ENCODE data around the gene CFAP20DC. TPM values are rescaled to one million over a fixed set of nuclear protein-coding genes. Genes with fewer than 3 reads are reported as not detected.

The CFAP20DC gene
- total RNA-seq, 1 donor from 2014 or later = 5.4 TPM

DNA sequence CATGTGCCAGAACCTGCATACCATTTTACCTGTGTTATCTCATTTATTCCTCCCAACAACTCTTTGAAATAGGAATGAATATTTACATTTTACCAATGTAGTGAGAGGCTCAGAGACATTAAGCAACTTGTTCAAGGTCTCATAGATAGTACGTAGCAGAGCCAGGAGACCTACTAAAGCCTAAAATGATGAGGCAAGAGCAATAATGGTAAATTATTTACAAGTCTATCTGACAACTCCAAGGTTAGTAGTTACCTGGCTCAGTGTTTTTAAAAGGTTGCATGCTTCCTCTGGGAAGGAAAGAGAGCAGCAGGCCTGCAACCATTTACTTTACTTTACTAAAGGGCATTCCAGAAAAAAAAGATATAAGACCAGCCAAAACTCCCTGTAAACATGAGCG is 103.0 kb downstream of the CFAP20DC start:
- Histone ChIP-seq H3K4me3 (no peak overlapping the region), H3K36me3 (no peaks in the 10 kb centered on the region), H3K27ac (no peak overlapping the region), H3K9me3 (no peaks in the 10 kb centered on the region), H3K27me3 (no peaks in the 10 kb centered on the region), H3K4me1 (no peaks in the 10 kb centered on the region)
- intact Hi-C loops (cut with DNase I) = loop anchor here (10.0 kb wide), 1 partner anchor 1858 kb away; no protein-coding TSS in a partner anchor
- TF ChIP-seq POLR2AphosphoS5 (IDR thresholded peaks at IDR 0.05; ENCODE audit: insufficient read depth in 1 of 2, low read depth in 1 of 2) = no peak
- DNase-seq (ENCODE audit: extremely low spot score in 2 of 2) = no peak

DNA sequence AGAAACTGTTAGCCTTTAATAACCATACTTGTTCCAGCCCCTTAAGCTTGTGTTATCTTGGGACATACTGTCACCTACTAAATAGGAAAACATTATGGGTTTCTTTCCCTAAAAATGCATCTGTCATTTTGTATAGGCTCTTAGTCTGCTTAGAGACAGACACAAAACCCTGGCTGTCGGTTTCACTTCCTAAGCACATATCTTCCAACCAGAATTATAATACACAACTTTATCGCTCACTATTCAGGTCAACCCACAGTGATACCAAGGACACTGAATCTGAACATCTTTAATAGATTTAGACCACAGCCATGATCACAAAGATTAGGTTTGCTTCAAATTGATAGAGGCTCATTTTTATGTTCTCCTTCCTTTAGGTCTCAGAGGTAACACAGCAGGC is 111.8 kb downstream of the CFAP20DC start:
- Histone ChIP-seq H3K9me3 (no peaks in the 10 kb centered on the region), H3K4me1 (no peaks in the 10 kb centered on the region), H3K27me3 (no peaks in the 10 kb centered on the region), H3K36me3 (no peaks in the 10 kb centered on the region), H3K27ac (no peak overlapping the region), H3K4me3 (no peak overlapping the region)
- intact Hi-C loops (cut with DNase I) = no loop called here
- no peak for DNase-seq (ENCODE audit: extremely low spot score in 2 of 2)
- no peak for TF ChIP-seq POLR2AphosphoS5 (IDR thresholded peaks at IDR 0.05; ENCODE audit: insufficient read depth in 1 of 2, low read depth in 1 of 2)
- TF ChIP-seq, protein P1, sequence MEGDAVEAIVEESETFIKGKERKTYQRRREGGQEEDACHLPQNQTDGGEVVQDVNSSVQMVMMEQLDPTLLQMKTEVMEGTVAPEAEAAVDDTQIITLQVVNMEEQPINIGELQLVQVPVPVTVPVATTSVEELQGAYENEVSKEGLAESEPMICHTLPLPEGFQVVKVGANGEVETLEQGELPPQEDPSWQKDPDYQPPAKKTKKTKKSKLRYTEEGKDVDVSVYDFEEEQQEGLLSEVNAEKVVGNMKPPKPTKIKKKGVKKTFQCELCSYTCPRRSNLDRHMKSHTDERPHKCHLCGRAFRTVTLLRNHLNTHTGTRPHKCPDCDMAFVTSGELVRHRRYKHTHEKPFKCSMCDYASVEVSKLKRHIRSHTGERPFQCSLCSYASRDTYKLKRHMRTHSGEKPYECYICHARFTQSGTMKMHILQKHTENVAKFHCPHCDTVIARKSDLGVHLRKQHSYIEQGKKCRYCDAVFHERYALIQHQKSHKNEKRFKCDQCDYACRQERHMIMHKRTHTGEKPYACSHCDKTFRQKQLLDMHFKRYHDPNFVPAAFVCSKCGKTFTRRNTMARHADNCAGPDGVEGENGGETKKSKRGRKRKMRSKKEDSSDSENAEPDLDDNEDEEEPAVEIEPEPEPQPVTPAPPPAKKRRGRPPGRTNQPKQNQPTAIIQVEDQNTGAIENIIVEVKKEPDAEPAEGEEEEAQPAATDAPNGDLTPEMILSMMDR (IDR thresholded peaks at IDR 0.05) = no peak
- no peak for TF ChIP-seq POLR2A (IDR thresholded peaks at IDR 0.05)

DNA sequence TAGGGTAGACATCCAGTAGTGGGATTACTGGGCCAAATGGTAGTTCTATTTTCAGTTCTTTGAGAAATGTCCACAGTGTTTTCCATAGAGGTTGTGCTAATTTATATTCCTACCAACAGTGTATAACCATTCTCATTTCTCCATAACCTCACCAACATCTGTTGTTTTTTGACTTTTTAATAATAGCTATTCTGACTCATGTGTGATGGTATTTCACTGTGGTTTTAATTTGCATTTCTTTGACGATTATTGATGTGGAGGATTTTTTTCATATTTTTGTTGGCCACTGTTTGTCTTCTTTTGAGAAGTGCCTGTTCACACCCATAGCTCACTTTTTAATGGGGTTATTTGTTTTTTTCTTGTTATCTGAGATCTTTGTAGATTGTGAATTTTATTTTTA is 125.2 kb downstream of the CFAP20DC start:
- intact Hi-C loops (cut with DNase I) = no loop called here
- TF ChIP-seq POLR2AphosphoS5 (IDR thresholded peaks at IDR 0.05; ENCODE audit: insufficient read depth in 1 of 2, low read depth in 1 of 2) = no peak
- TF ChIP-seq, protein P1 (IDR thresholded peaks at IDR 0.05) = no peak
- no peak for TF ChIP-seq POLR2A (IDR thresholded peaks at IDR 0.05)
- H3K9me3 ChIP-seq = no peaks in the 10 kb centered on the region

DNA sequence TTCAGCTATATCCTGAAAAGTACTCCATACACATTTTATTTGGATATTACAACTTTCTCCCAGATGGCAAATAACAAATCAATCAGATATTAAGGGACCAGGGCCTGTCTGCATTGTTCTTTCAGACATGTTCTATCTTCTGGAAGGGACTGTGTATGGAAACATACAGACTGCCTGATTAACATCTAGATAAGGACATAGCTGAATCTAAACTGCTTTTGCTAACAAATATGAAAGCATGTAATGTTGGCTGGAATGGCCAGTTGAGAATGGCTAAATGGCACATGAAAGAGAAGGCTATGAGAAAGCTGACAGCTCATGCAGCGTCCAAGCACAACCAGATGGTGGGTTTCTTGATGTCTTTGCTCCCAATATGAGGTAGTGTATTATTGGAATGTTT is 149.4 kb downstream of the CFAP20DC start:
- Histone ChIP-seq H3K27ac (no peak overlapping the region), H3K4me3 (no peak overlapping the region), H3K27me3 (no peaks in the 10 kb centered on the region), H3K4me1 (no peaks in the 10 kb centered on the region), H3K9me3 (no peaks in the 10 kb centered on the region), H3K36me3 (no peaks in the 10 kb centered on the region)
- no peak for DNase-seq (ENCODE audit: extremely low spot score in 2 of 2)
- TF ChIP-seq, protein P1 (IDR thresholded peaks at IDR 0.05) = no peak
- no peak for TF ChIP-seq POLR2AphosphoS5 (IDR thresholded peaks at IDR 0.05; ENCODE audit: insufficient read depth in 1 of 2, low read depth in 1 of 2)
- no peak for TF ChIP-seq POLR2A (IDR thresholded peaks at IDR 0.05)
- intact Hi-C loops (cut with DNase I) = no loop called here

More for the DNA sequence above, 125.2 kb downstream of the CFAP20DC start:
- Histone ChIP-seq H3K27me3 (no peaks in the 10 kb centered on the region), H3K27ac (no peak overlapping the region), H3K4me1 (no peaks in the 10 kb centered on the region), H3K4me3 (no peak overlapping the region), H3K36me3 (no peaks in the 10 kb centered on the region)
- DNase-seq (ENCODE audit: extremely low spot score in 2 of 2) = no peak

DNA sequence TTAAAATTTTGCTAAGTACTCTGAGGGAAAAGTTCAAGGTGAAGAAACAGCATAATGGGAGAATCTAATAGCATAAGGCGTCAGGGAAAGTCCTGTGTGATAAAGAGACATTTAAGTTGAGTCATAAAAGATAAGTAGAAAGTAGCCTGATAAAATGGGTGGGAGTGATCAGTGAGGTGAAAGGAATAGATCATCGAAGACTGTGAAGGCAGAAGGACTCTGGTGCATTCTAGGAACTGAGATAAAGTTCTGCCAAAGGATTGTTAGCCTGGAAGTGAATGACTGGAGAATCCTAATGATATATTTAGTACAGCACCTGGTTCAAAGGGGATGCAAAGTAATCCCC is 149.9 kb downstream of the CFAP20DC start:
- TF ChIP-seq POLR2AphosphoS5 (IDR thresholded peaks at IDR 0.05; ENCODE audit: insufficient read depth in 1 of 2, low read depth in 1 of 2) (no peak), POLR2A (IDR thresholded peaks at IDR 0.05) (no peak)
- TF ChIP-seq, protein P1 (IDR thresholded peaks at IDR 0.05) = no peak
- no peak for DNase-seq (ENCODE audit: extremely low spot score in 2 of 2)
- Histone ChIP-seq H3K36me3 (no peaks in the 10 kb centered on the region), H3K4me1 (no peaks in the 10 kb centered on the region), H3K9me3 (no peaks in the 10 kb centered on the region), H3K27me3 (no peaks in the 10 kb centered on the region), H3K27ac (no peak overlapping the region), H3K4me3 (no peak overlapping the region)
- intact Hi-C loops (cut with DNase I) = no loop called here

Data from vagina (tissue), 2 donors.